Panc1 (cell line): ENCODE results near the gene HOMER1. TPM values are rescaled to one million over a fixed set of nuclear protein-coding genes. Genes with fewer than 3 reads are reported as not detected.

Source experiments
- ATAC-seq: fragments of 200-7000 bp; cut with Tn5 transposase; 2 replicates; pipeline ENCODE4 v1.9.1; 2020; ENCODE audit warnings: mild to moderate bottlenecking, moderate library complexity
- BruUV-seq: library from RNA; stranded (reverse); fragments of 400-500 nt; replicated peaks from 2 replicates; lab custom pipeline; 2021; lab: Mats Ljungman, UMichigan
- CTCF ChIA-PET: fragments of 300-600 bp; sonication (Branson Sonifier 250); formaldehyde crosslinking; loops from one replicate; lab custom pipeline; 2022; ENCODE audit warnings: antibody characterized with exemption; lab: Charles Lee
- POLR2A ChIA-PET: fragments of 300-600 bp; sonication (Branson Sonifier 250); formaldehyde crosslinking; loops from one replicate; lab custom pipeline; 2022; ENCODE audit warnings: antibody characterized with exemption; lab: Charles Lee
- DNase-seq: peaks from one replicate; pipeline ENCODE4 v3.0.0-alpha.2; 2010; ENCODE audit warnings: low read depth, low spot score
- H3K27ac ChIP-seq: 2 replicates; pipeline ENCODE4 v1.5.1; 2011; ENCODE audit warnings: mild to moderate bottlenecking, low read length, inconsistent platforms
- H3K27me3 ChIP-seq: fragments of 200-500 bp; sonication (Bioruptor generic); 2 replicates; pipeline ENCODE4 v1.6.0; 2014; ENCODE audit warnings: low read length, inconsistent platforms; ENCODE audit not compliant: control insufficient read depth, insufficient read depth
- H3K36me3 ChIP-seq: fragments of 200-500 bp; sonication (Bioruptor generic); 2 replicates; pipeline ENCODE4 v1.5.1; 2014; ENCODE audit warnings: inconsistent platforms, mild to moderate bottlenecking, low read length, moderate library complexity; ENCODE audit not compliant: control insufficient read depth, insufficient read depth
- H3K4me1 ChIP-seq: 2 replicates; pipeline ENCODE4 v1.5.1; 2011; ENCODE audit warnings: inconsistent platforms, mild to moderate bottlenecking, low read length, moderate library complexity; ENCODE audit not compliant: control insufficient read depth, insufficient read depth
- H3K4me3 ChIP-seq, 2 experiments: 2 replicates each; pipeline ENCODE4 v1.5.1; 2011 to 2012; ENCODE audit warnings: low read depth in 2 of 2, low read length in 2 of 2, mild to moderate bottlenecking in 2 of 2, inconsistent platforms in 1 of 2, moderate library complexity in 1 of 2
- H3K9me3 ChIP-seq: fragments of 200-500 bp; sonication (Bioruptor generic); 2 replicates; pipeline ENCODE4 v1.5.1; 2014; ENCODE audit warnings: low read depth, mild to moderate bottlenecking, inconsistent platforms, low read length, moderate library complexity; ENCODE audit not compliant: control insufficient read depth, insufficient read depth
- CTCF ChIP-seq: fragments of 450-650 bp; IDR thresholded peaks from 2 replicates; pipeline ENCODE4 v1.5.1; 2017; ENCODE audit warnings: mild to moderate bottlenecking
- POLR2AphosphoS5 ChIP-seq: IDR thresholded peaks from 2 replicates; pipeline ENCODE4 v1.6.1; 2012; ENCODE audit warnings: mild to moderate bottlenecking, low read depth, low read length, moderate library complexity
- REST ChIP-seq, 2 experiments: IDR thresholded peaks; 2 replicates each; pipeline ENCODE4 v1.6.1; 2011 to 2012; ENCODE audit warnings: low read depth in 2 of 2, control low read depth in 1 of 2, low read length in 1 of 2, mild to moderate bottlenecking in 1 of 2, moderate library complexity in 1 of 2; ENCODE audit not compliant: insufficient read depth in 1 of 2
- SIN3A ChIP-seq: IDR thresholded peaks from 2 replicates; pipeline ENCODE4 v1.6.1; 2012; ENCODE audit warnings: low read depth, mild to moderate bottlenecking, low read length, moderate library complexity, borderline replicate concordance; ENCODE audit not compliant: insufficient read depth
- TCF7L2 ChIP-seq: IDR thresholded peaks from 2 replicates; pipeline ENCODE4 v1.6.1; 2011; ENCODE audit warnings: mild to moderate bottlenecking, low read depth, low read length, inconsistent platforms
- in situ Hi-C: cut with HindIII; loops from 2 replicates; pipeline ENCODE4 v1.10.0; 2016; ENCODE audit warnings: low sequenced_read_pairs, low pct_unique_long_range_greater_than_20kb
- intact Hi-C: fragments of 100-400 bp; cut with micrococcal nuclease; formaldehyde crosslinking; loops from one replicate; pipeline ENCODE4 v1.10.0; 2022; ENCODE audit not compliant: unreplicated experiment
- total RNA-seq: library from RNA; stranded (reverse); gene quantifications from one replicate; pipeline ENCODE4 v1.2.1, GENCODE V29; 2021; ENCODE audit not compliant: unreplicated experiment

HOMER1 gene
- total RNA-seq, 1 experiment from 2014 or later = 19.6 TPM

GRCh38 chr5:79552984-79553383, 39.0 kb upstream of the HOMER1 start:
- Histone ChIP-seq H3K27me3 (no peaks in the 10 kb centered on the region; the same call in 1 of the 2 replicates), H3K4me3 (no peak overlapping the region), H3K36me3 (no peaks in the 10 kb centered on the region), H3K4me1 (no peaks in the 10 kb centered on the region), H3K9me3 (no peaks in the 10 kb centered on the region), H3K27ac (no peak overlapping the region)
- intact Hi-C loops = no loop called here
- ChIA-PET CTCF (no interaction called here), POLR2A (no interaction called here)
- in situ Hi-C loops = no loop called here
- TF ChIP-seq TCF7L2 (no peak), POLR2AphosphoS5 (no peak), SIN3A (no peak), CTCF (no peak), REST (IDR thresholded peaks at IDR 0.05; ENCODE audit: insufficient read depth in 1 of 2, low read depth in 2 of 2, low read length in 1 of 2) (no peak)
- BruUV-seq = no TSS peak
- DNase-seq = no peak
- no peak for ATAC-seq

GRCh38 chr5:79547982-79548381, 34.0 kb upstream of the HOMER1 start:
- ATAC-seq (no peak), DNase-seq (no peak)
- in situ Hi-C loops (no loop called here), intact Hi-C loops (no loop called here)
- ChIA-PET CTCF (no interaction called here), POLR2A (interaction anchor here (0.6 kb wide), 1 partner anchor 809 kb away, joined by 23 read pairs; no protein-coding TSS in a partner anchor)
- BruUV-seq = no TSS peak
- Histone ChIP-seq H3K4me3 (no peak overlapping the region), H3K9me3 (no peaks in the 10 kb centered on the region), H3K4me1 (no peaks in the 10 kb centered on the region), H3K27ac (no peak overlapping the region), H3K36me3 (no peaks in the 10 kb centered on the region), H3K27me3 (no peaks in the 10 kb centered on the region)
- TF ChIP-seq CTCF (no peak), SIN3A (no peak), REST (IDR thresholded peaks at IDR 0.05; ENCODE audit: insufficient read depth in 1 of 2, low read depth in 2 of 2, low read length in 1 of 2) (no peak), TCF7L2 (no peak), POLR2AphosphoS5 (no peak)
